NCI-H510A (cell line): ENCODE data around the gene MAZ.

Source experiments
- DNase-seq: peaks from one replicate; lab custom pipeline; 2025; lab: John Stamatoyannopoulos, UW

Gene MAZ

GRCh38 chr16:29809850-29810698 lies 3.7 kb downstream of the MAZ start:
- no peak for DNase-seq

- DNase-seq = no peak
These were observed 4.4 kb downstream of the MAZ start for GRCh38 chr16:29810699-29811169.

GRCh38 chr16:29811170-29811895 lies 5.0 kb downstream of the MAZ start:
- DNase-seq = peak; percentile 93

- peak; percentile 40 for DNase-seq
These were observed 5.8 kb downstream of the MAZ start, which contains the start of gene PRRT2 for GRCh38 chr16:29811896-29812665. Gene PRRT2, plus strand, starts transcription at chr16:29812193. Its CDS starts 862 bp downstream, at chr16:29813055.

- no peak for DNase-seq
These were observed 6.7 kb downstream of the MAZ start for GRCh38 chr16:29812754-29813643.

- DNase-seq = no peak
These were observed 7.6 kb downstream of the MAZ start for GRCh38 chr16:29813644-29814562.

- DNase-seq = no peak
These were observed 8.3 kb downstream of the MAZ start for GRCh38 chr16:29814592-29814991.

GRCh38 chr16:29815032-29815721 lies 8.8 kb downstream of the MAZ start:
- DNase-seq = peak; percentile 54

- peak; percentile 99 for DNase-seq
These were observed 9.7 kb downstream of the MAZ start, which contains the start of gene PAGR1 for GRCh38 chr16:29815793-29816693. Gene PAGR1, plus strand, starts transcription at chr16:29816152. Its CDS starts 374 bp downstream, at chr16:29816526.

- peak; percentile 64 for DNase-seq
These were observed 10.5 kb downstream of the MAZ start for GRCh38 chr16:29816694-29817441.

GRCh38 chr16:29818082-29818481 lies 11.8 kb downstream of the MAZ start:
- DNase-seq = no peak

GRCh38 chr16:29819506-29819905 lies 13.2 kb downstream of the MAZ start:
- no peak for DNase-seq

GRCh38 chr16:29820271-29820701 lies 14.0 kb downstream of the MAZ start, which contains the start of gene MVP:
Gene MVP, plus strand, starts transcription at chr16:29820462. Its CDS starts 10,088 bp downstream, at chr16:29830550.
- peak; percentile 75 for DNase-seq

- DNase-seq = no peak
These were observed 14.7 kb downstream of the MAZ start for GRCh38 chr16:29820730-29821642.

GRCh38 chr16:29821643-29822115 lies 15.3 kb downstream of the MAZ start:
- no peak for DNase-seq

- DNase-seq = no peak
These were observed 18.3 kb downstream of the MAZ start for GRCh38 chr16:29824589-29825144.
